ENCODE results near the gene XXYLT1. TPM values are rescaled to one million over a fixed set of nuclear protein-coding genes. Genes with fewer than 3 reads are reported as not detected.

XXYLT1 gene
- total RNA-seq, 1 experiment from 2014 or later: 23.4 TPM

- peaks cover 35% of the 10 kb centered on the region for H3K4me1 Mint-ChIP-seq
- H3K9me3 Mint-ChIP-seq: peaks cover 9% of the 10 kb centered on the region
- CTCF ChIA-PET: interaction anchor here (0.5 kb wide), 2 partner anchors 11 to 1262 kb away, joined by 4 to 5 read pairs; no protein-coding TSS in a partner anchor
- H3K4me3 Mint-ChIP-seq: no peak overlapping the region
- no peak for ATAC-seq
- POLR2A ChIA-PET: no interaction called here
- TF ChIP-seq NFATC4 (CRISPR knock-in tag; IDR thresholded peaks at IDR 0.05) (no peak), E2F5 (CRISPR knock-in tag; IDR thresholded peaks at IDR 0.05) (no peak), GABPB1 (CRISPR knock-in tag; IDR thresholded peaks at IDR 0.05) (no peak), RELA (CRISPR knock-in tag; IDR thresholded peaks at IDR 0.05; ENCODE audit: borderline replicate concordance) (no peak), TP53 (CRISPR knock-in tag; IDR thresholded peaks at IDR 0.05) (no peak), MAX (CRISPR knock-in tag; IDR thresholded peaks at IDR 0.05) (no peak)
- peak overlapping the region; percentile 34 for H3K27ac Mint-ChIP-seq
- H3K36me3 Mint-ChIP-seq: peaks cover 29% of the 10 kb centered on the region
- DNase-seq (ENCODE audit: low spot score): no peak
- no peaks in the 10 kb centered on the region for H3K27me3 Mint-ChIP-seq (ENCODE audit: low read depth)
Measured at GRCh38 chr3:195241592-195242355, 29.2 kb downstream of the XXYLT1 start.

DNA sequence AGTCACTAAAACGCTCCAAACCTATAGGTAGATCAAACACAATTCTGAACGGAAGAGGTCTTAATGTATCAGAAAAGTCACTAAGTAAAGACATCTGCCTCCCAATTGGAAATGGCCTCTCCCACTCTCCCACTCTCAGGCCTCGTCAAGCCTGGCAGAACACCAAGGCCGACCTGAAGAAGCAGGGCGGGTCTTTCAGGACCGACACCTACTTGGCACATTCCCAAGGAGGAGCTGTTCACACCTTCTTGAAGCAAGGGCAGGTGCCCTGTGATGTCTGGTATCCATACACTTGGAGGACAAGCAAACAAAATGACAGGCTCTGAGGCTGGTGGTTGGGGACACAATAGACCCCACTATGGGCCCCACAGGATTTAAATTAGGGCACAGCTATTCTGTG is 30.0 kb downstream of the XXYLT1 start:
- CTCF ChIA-PET: interaction anchor here (1.0 kb wide), 1 partner anchor 11 kb away, joined by 3 read pairs; no protein-coding TSS in a partner anchor
- peaks cover 30% of the 10 kb centered on the region for H3K36me3 Mint-ChIP-seq
- peaks cover 12% of the 10 kb centered on the region for H3K9me3 Mint-ChIP-seq
- no peak for ATAC-seq
- POLR2A ChIA-PET: no interaction called here
- H3K4me3 Mint-ChIP-seq: no peak overlapping the region
- no peak overlapping the region for H3K27ac Mint-ChIP-seq
- TF ChIP-seq HMGA2 (CRISPR knock-in tag; IDR thresholded peaks at IDR 0.05) (no peak), KAT7 (CRISPR knock-in tag; IDR thresholded peaks at IDR 0.05; ENCODE audit: borderline replicate concordance) (no peak), USF2 (CRISPR knock-in tag; IDR thresholded peaks at IDR 0.05) (no peak), GTF2I (CRISPR knock-in tag; conservative IDR thresholded peaks at IDR 0.05) (no peak), NR2C2 (CRISPR knock-in tag; IDR thresholded peaks at IDR 0.05) (no peak), OVOL2 (CRISPR knock-in tag; IDR thresholded peaks at IDR 0.05; ENCODE audit: borderline replicate concordance) (no peak), NFE2L1 (CRISPR knock-in tag; IDR thresholded peaks at IDR 0.05) (no peak)
- no peaks in the 10 kb centered on the region for H3K27me3 Mint-ChIP-seq (ENCODE audit: low read depth)
- no peak for DNase-seq (ENCODE audit: low spot score)
- H3K4me1 Mint-ChIP-seq: peaks cover 35% of the 10 kb centered on the region

DNA sequence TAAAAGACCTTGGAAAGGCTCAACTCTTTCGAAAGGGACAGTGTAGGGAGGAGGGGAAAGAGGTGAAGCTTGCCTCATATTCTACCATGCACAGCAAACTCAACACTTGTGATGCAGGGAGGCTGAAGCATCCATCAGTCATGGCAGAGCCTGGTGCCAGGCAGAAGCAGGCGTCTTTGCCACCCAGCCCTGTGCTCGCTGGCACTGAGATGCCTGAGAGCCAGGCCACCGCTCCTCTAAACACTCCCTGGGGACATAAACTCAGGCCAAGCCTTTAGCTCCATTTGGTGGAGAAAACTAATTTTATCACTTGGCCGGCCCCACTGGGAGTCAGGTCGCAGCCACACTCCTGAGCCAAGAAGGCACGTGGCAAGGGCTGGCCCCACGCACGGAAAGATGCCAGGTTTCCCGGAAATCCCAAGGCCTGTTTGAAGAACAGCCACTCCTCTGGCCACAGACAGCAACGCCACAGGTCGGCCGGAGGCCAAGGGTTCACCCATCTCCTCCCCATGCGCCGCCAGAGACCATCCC is 30.7 kb downstream of the XXYLT1 start:
- no peaks in the 10 kb centered on the region for H3K27me3 Mint-ChIP-seq (ENCODE audit: low read depth)
- no peak overlapping the region for H3K4me3 Mint-ChIP-seq
- ChIA-PET POLR2A (no interaction called here), CTCF (interaction anchor here (0.5 to 1.9 kb wide), 3 partner anchors 11 to 1976 kb away, joined by 3 to 4 read pairs (median 3); no protein-coding TSS in a partner anchor)
- peaks cover 27% of the 10 kb centered on the region for H3K36me3 Mint-ChIP-seq
- ATAC-seq: no peak
- no peak overlapping the region for H3K27ac Mint-ChIP-seq
- no peak for DNase-seq (ENCODE audit: low spot score)
- peaks cover 15% of the 10 kb centered on the region for H3K9me3 Mint-ChIP-seq
- H3K4me1 Mint-ChIP-seq: peaks cover 35% of the 10 kb centered on the region
- no peak for TF ChIP-seq ZSCAN18 (CRISPR knock-in tag; IDR thresholded peaks at IDR 0.05)
- TF ChIP-seq HMGA2 (CRISPR knock-in tag; IDR thresholded peaks at IDR 0.05): no peak
- no peak for TF ChIP-seq ATF2 (CRISPR knock-in tag; IDR thresholded peaks at IDR 0.05; ENCODE audit: borderline replicate concordance, low read depth)
- TF ChIP-seq, protein P1, sequence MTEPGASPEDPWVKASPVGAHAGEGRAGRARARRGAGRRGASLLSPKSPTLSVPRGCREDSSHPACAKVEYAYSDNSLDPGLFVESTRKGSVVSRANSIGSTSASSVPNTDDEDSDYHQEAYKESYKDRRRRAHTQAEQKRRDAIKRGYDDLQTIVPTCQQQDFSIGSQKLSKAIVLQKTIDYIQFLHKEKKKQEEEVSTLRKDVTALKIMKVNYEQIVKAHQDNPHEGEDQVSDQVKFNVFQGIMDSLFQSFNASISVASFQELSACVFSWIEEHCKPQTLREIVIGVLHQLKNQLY (CRISPR knock-in tag; IDR thresholded peaks at IDR 0.05): no peak
- TF ChIP-seq ZNF396 (CRISPR knock-in tag; IDR thresholded peaks at IDR 0.05; ENCODE audit: borderline replicate concordance): no peak
- no peak for TF ChIP-seq NFYB (CRISPR knock-in tag; conservative IDR thresholded peaks at IDR 0.05; ENCODE audit: low read depth)
- TF ChIP-seq, protein P2, sequence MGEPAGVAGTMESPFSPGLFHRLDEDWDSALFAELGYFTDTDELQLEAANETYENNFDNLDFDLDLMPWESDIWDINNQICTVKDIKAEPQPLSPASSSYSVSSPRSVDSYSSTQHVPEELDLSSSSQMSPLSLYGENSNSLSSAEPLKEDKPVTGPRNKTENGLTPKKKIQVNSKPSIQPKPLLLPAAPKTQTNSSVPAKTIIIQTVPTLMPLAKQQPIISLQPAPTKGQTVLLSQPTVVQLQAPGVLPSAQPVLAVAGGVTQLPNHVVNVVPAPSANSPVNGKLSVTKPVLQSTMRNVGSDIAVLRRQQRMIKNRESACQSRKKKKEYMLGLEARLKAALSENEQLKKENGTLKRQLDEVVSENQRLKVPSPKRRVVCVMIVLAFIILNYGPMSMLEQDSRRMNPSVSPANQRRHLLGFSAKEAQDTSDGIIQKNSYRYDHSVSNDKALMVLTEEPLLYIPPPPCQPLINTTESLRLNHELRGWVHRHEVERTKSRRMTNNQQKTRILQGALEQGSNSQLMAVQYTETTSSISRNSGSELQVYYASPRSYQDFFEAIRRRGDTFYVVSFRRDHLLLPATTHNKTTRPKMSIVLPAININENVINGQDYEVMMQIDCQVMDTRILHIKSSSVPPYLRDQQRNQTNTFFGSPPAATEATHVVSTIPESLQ (CRISPR knock-in tag; IDR thresholded peaks at IDR 0.05): no peak
- TF ChIP-seq E2F1 (CRISPR knock-in tag; IDR thresholded peaks at IDR 0.05): no peak
- no peak for TF ChIP-seq TEAD1 (CRISPR knock-in tag; IDR thresholded peaks at IDR 0.05)
- no peak for TF ChIP-seq ZNF232 (CRISPR knock-in tag; IDR thresholded peaks at IDR 0.05)
- TF ChIP-seq IRF2 (CRISPR knock-in tag; IDR thresholded peaks at IDR 0.05; ENCODE audit: borderline replicate concordance, low read depth): no peak

Measured in WTC11 (cell line).